ENCODE data around the gene KRTAP4-7.
"Not testable (repeated sequence)": the region's sequence is repeated elsewhere in the genome, so short reads cannot be mapped to it uniquely, and the experiment has no call there.

The KRTAP4-7 gene

GRCh38 chr17:41084100-41084856 is at the start of gene KRTAP4-7:
KRTAP4-7 (plus strand) TSS chr17:41084150; CDS start chr17:41084207, 57 bp downstream.
- DNase-seq (ENCODE audit: low read depth), result not testable (repeated sequence)

GRCh38 chr17:41034346-41034935 is 49.5 kb upstream of the KRTAP4-7 start, which contains the start of gene KRTAP1-3:
KRTAP1-3 (minus strand) TSS chr17:41034874; CDS start chr17:41034821, 53 bp downstream.
- DNase-seq (ENCODE audit: low read depth), result not testable (repeated sequence)

- no peak for DNase-seq (ENCODE audit: low read depth)
Observed at GRCh38 chr17:41037853-41038350, 46.0 kb upstream of the KRTAP4-7 start.

GRCh38 chr17:41040783-41041571 is 43.0 kb upstream of the KRTAP4-7 start, which contains the start of gene KRTAP1-1:
KRTAP1-1 (minus strand) TSS chr17:41041450; CDS start chr17:41041397, 53 bp downstream.
- not testable (repeated sequence) for DNase-seq (ENCODE audit: low read depth)

- no peak for DNase-seq (ENCODE audit: low read depth)
Observed at GRCh38 chr17:41042953-41043352, 41.0 kb upstream of the KRTAP4-7 start.

GRCh38 chr17:41046735-41047465 is 37.0 kb upstream of the KRTAP4-7 start, which contains the start of gene KRTAP2-1:
KRTAP2-1 (minus strand) TSS chr17:41047316; CDS start chr17:41047267, 49 bp downstream.
- DNase-seq (ENCODE audit: low read depth), result not testable (repeated sequence)

- DNase-seq (ENCODE audit: low read depth), result no peak
Observed at GRCh38 chr17:41048441-41048840, 35.5 kb upstream of the KRTAP4-7 start.

- no peak for DNase-seq (ENCODE audit: low read depth)
Observed at GRCh38 chr17:41049110-41049509, 34.8 kb upstream of the KRTAP4-7 start.

- no peak for DNase-seq (ENCODE audit: low read depth)
Observed at GRCh38 chr17:41052566-41052965, 31.4 kb upstream of the KRTAP4-7 start.

- no peak for DNase-seq (ENCODE audit: low read depth)
Observed at GRCh38 chr17:41054025-41054424, 29.9 kb upstream of the KRTAP4-7 start.

GRCh38 chr17:41054556-41054955 is 29.4 kb upstream of the KRTAP4-7 start:
- DNase-seq (ENCODE audit: low read depth), result not testable (repeated sequence)

GRCh38 chr17:41055130-41055529 is 28.8 kb upstream of the KRTAP4-7 start, which contains the start of gene KRTAP2-2:
KRTAP2-2 (minus strand) TSS chr17:41055230; CDS start chr17:41055211, 19 bp downstream.
- not testable (repeated sequence) for DNase-seq (ENCODE audit: low read depth)

GRCh38 chr17:41057547-41057946 is 26.4 kb upstream of the KRTAP4-7 start:
- no peak for DNase-seq (ENCODE audit: low read depth)

- DNase-seq (ENCODE audit: low read depth), result no peak
Observed at GRCh38 chr17:41058741-41059140, 25.2 kb upstream of the KRTAP4-7 start.

GRCh38 chr17:41059276-41060051 is 24.5 kb upstream of the KRTAP4-7 start:
- not testable (repeated sequence) for DNase-seq (ENCODE audit: low read depth)

GRCh38 chr17:41060052-41060604 is 23.8 kb upstream of the KRTAP4-7 start, which contains the start of gene KRTAP2-3:
KRTAP2-3 (minus strand) TSS chr17:41060114; CDS start chr17:41060050, 64 bp downstream.
- no peak for DNase-seq (ENCODE audit: low read depth)

- no peak for DNase-seq (ENCODE audit: low read depth)
Observed at GRCh38 chr17:41061964-41062363, 22.0 kb upstream of the KRTAP4-7 start.

- DNase-seq (ENCODE audit: low read depth), result no peak
Observed at GRCh38 chr17:41063449-41063848, 20.5 kb upstream of the KRTAP4-7 start.

GRCh38 chr17:41064301-41064700 is 19.6 kb upstream of the KRTAP4-7 start:
- DNase-seq (ENCODE audit: low read depth), result no peak
